ENCODE results near the gene KCND2. TPM values are rescaled to one million over a fixed set of nuclear protein-coding genes. Genes with fewer than 3 reads are reported as not detected.

KCND2 gene
- total RNA-seq, 1 donor from 2014 or later: 0.61 TPM

GRCh38 chr7:120472892-120473291 lies 199.9 kb downstream of the KCND2 start:
- Histone ChIP-seq H3K36me3 (no peaks in the 10 kb centered on the region), H3K27ac (no peak overlapping the region), H3K9me3 (no peaks in the 10 kb centered on the region), H3K27me3 (no peaks in the 10 kb centered on the region), H3K4me3 (no peak overlapping the region), H3K4me1 (no peaks in the 10 kb centered on the region)
- no peak for TF ChIP-seq CTCF (IDR thresholded peaks at IDR 0.05)
- intact Hi-C loops (cut with DNase I): no loop called here
- DNase-seq (no peak), ATAC-seq (no peak)

DNA sequence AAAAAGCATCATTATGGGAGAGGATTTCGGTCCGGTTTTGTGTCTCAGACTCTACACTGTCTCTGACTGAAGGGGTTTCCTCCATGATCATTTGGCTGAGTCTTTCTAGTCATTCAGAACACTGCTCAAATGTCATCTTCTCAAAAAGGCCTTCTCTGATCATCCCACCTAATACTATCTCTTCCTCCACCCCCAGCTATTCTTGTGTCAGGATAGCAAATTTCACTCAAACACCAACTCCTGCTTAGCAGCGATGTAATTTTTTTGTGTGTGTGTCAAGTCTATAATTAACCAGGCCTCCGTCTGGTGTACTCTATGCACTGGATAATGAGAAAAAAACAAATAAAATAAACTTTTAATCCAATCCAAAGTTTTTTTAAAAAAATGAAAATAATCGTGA lies 200.4 kb downstream of the KCND2 start:
- no peak for DNase-seq
- Histone ChIP-seq H3K4me1 (no peaks in the 10 kb centered on the region), H3K27ac (no peak overlapping the region), H3K36me3 (no peaks in the 10 kb centered on the region), H3K27me3 (no peaks in the 10 kb centered on the region), H3K4me3 (no peak overlapping the region), H3K9me3 (no peaks in the 10 kb centered on the region)
- ATAC-seq: no peak
- no peak for TF ChIP-seq CTCF (IDR thresholded peaks at IDR 0.05)
- intact Hi-C loops (cut with DNase I): no loop called here

DNA sequence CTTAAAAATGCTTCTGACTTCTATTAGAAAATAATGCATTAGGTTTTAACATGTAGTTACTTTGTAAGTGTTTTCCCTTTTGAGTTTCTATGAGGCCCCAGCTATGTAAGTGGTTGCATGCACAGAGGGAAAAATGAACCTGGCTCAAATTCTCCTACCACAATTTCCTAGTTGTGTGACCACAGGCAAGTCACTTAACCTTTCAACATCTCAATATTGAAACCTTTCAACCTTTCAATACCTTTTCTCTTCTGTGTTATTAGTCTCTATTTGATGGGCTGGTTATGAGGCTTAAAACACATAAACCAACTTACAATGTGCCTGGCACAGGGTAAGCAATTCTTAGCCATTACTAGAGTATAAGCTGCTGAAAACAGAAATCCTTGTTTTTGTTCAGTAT lies 203.0 kb downstream of the KCND2 start:
- no peaks in the 10 kb centered on the region for H3K9me3 ChIP-seq
- H3K4me1 ChIP-seq: no peaks in the 10 kb centered on the region
- no peak for TF ChIP-seq CTCF (IDR thresholded peaks at IDR 0.05)
- no peak for DNase-seq
- ATAC-seq: no peak
- H3K27me3 ChIP-seq: no peaks in the 10 kb centered on the region
- no peaks in the 10 kb centered on the region for H3K36me3 ChIP-seq
- no peak overlapping the region for H3K4me3 ChIP-seq
- intact Hi-C loops (cut with DNase I): no loop called here
- H3K27ac ChIP-seq: no peak overlapping the region

GRCh38 chr7:120480472-120480871 lies 207.5 kb downstream of the KCND2 start:
- no peaks in the 10 kb centered on the region for H3K4me1 ChIP-seq
- H3K4me3 ChIP-seq: no peak overlapping the region
- TF ChIP-seq CTCF (IDR thresholded peaks at IDR 0.05): no peak
- H3K9me3 ChIP-seq: no peaks in the 10 kb centered on the region
- no peaks in the 10 kb centered on the region for H3K36me3 ChIP-seq
- H3K27me3 ChIP-seq: no peaks in the 10 kb centered on the region
- H3K27ac ChIP-seq: no peak overlapping the region
- no peak for ATAC-seq
- intact Hi-C loops (cut with DNase I): no loop called here
- DNase-seq: no peak

- ATAC-seq (no peak), DNase-seq (no peak)
- TF ChIP-seq CTCF (IDR thresholded peaks at IDR 0.05): no peak
- H3K9me3 ChIP-seq: no peaks in the 10 kb centered on the region
- H3K36me3 ChIP-seq: no peaks in the 10 kb centered on the region
- H3K27me3 ChIP-seq: no peaks in the 10 kb centered on the region
- H3K27ac ChIP-seq: no peak overlapping the region
- intact Hi-C loops (cut with DNase I): no loop called here
- H3K4me1 ChIP-seq: no peaks in the 10 kb centered on the region
- no peak overlapping the region for H3K4me3 ChIP-seq
Measured at GRCh38 chr7:120480930-120481329, 208.0 kb downstream of the KCND2 start.

DNA sequence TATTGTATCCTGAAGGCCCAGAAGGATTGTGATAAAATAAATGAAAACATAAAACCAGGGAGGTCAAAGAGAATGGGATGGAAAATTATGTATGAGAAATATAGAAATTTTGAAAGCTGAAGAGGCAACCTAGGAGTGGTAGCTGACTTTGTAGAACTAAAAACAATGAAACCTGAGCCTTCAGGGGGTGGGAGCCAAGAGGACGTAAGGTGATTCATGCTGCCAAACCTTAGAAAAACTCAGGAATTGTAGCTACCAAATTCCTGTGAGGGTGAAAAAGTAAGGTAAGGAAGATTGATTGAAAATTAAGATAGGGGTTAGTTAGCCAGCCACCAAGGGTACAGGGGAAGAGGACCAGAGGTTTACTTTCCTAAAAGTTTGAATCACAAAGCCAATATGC lies 213.2 kb downstream of the KCND2 start:
- TF ChIP-seq CTCF (IDR thresholded peaks at IDR 0.05): no peak
- Histone ChIP-seq H3K4me3 (no peak overlapping the region), H3K27me3 (no peaks in the 10 kb centered on the region), H3K27ac (no peak overlapping the region), H3K4me1 (no peaks in the 10 kb centered on the region), H3K9me3 (no peaks in the 10 kb centered on the region), H3K36me3 (no peaks in the 10 kb centered on the region)
- intact Hi-C loops (cut with DNase I): no loop called here
- ATAC-seq (no peak), DNase-seq (no peak)
